GM12865 (cell line): ENCODE measurements around the gene COMP.

ENCODE experiments used
- DNase-seq: peaks from one replicate; pipeline ENCODE4 v3.0.0; 2010; ENCODE audit warnings: low read depth
- H3K4me3 ChIP-seq: 2 replicates; pipeline ENCODE4 v1.5.1; 2011; ENCODE audit warnings: mild to moderate bottlenecking, low read depth, low read length, control low read depth
- CTCF ChIP-seq: IDR thresholded peaks from 2 replicates; pipeline ENCODE4 v1.5.1; 2011; ENCODE audit warnings: low read length, control low read depth, low read depth, inconsistent platforms; ENCODE audit not compliant: insufficient read depth; ENCODE audit errors: missing control alignments

The COMP gene

DNA sequence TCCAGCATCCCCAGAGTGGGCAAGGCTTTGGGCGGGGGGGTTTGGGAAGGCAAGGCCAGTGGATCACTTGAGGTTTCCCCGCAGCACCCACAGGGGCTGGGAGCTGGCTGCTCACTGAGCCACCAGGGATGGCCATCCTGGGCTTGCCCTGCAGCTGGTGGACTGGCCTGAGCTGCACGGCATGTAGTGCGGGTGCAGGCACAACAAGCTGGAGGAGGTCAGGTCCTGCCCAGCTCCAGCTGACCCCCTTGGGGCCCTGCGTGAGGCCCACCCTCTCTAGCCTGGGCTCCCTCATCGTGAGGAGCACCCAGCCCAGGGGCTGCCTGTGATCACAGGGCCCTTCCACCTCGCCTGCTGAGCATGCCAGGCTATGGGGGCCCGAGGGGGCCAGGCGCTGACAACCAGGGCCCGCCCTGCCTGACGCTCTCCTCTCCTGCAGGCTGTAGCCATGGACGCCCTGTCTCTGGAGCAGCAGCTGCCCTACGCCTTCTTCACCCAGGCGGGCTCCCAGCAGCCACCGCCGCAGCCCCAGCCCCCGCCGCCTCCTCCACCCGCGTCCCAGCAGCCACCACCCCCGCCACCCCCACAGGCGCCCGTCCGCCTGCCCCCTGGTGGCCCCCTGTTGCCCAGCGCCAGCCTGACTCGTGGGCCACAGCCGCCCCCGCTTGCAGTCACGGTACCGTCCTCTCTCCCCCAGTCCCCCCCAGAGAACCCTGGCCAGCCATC is 22.9 kb downstream of the COMP start:
- no peak overlapping the region for H3K4me3 ChIP-seq
- TF ChIP-seq CTCF = no peak
- DNase-seq = no peak

DNA sequence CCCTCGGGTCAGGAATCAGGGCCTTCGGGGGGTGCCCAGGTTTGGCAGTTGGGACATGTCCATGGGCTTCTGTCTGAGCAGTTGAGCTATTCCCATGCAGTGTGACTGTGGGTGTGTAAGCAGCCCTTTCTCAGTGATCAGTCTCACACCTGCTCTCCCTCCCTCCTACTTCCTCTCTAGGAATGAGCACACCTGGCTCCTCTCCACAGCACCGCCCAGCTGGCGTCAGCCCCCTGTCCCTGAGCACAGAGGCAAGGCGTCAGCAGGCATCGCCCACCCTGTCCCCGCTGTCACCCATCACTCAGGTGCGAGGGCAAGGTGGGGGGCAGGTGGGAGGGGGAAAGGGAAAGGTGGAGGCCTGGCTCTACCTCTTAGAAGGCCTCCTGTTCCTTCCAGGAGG is 25.9 kb downstream of the COMP start:
- no peak overlapping the region for H3K4me3 ChIP-seq
- no peak for DNase-seq
- TF ChIP-seq CTCF = no peak

DNA sequence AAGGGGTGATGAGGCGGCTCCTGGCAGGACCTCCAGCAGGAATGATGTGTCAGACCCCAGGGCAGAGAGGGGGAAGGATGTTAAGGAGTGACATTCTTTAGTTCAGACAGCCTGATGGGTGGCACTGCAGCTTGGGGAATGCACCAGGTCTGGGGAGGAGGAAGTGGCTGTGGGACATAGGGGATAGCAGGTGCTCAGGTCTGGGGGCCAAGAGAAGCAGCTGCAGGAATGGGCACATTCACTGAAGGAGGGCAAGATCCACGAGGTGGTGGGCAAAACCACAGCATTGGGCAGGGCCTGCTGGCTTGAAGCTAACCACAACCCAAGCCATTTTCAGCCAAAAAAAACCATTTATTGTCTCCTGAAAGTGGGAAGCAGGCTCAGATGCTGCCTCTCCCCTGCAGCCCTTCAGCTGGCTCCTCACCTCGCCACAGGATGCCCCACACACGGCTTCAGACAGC is 26.5 kb downstream of the COMP start:
- no peak overlapping the region for H3K4me3 ChIP-seq
- TF ChIP-seq CTCF = no peak

DNA sequence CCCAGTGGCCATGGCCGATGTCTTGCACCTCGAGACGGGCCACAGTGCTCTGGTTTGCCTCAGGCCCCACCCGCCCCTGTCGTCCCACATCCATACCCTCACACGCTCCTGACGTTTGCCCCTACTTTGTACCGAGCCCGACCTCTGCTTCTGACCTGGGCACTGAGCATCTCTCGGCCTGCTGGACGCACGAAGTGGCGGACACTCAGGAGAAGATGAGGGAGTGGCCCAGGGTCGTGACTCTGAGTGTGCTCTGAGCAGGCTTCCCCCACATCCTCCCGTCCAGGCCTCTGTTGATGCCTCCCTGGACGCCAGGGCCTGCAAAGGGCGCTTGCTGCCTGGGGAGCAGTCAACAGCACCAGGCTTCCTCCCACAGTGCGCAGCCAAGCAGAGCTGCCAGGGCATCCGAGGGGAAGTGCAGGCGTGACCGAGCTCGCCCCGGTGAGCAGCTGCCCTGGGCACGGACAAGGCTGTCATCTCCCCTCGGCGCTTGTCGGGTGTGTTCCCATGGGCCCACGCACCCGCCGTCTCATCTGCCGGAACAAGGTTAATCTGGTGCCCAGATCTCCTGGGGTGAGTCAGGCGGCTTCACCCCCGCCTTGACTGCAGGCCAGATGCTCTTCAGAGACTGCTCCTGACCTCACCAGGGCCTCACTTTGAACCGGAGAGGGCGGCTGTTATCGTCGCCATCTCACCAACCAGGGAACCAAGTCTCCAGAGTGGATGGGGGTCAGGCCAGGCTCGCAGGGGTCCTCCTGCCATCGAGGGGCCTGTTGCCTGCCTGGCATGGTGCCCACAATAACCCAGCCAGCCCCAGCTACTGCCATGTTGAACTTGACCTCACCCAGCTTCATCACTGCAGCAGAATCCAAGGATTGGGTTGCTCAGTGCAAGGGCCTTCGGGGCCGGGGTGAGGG is 27.2 kb downstream of the COMP start:
- no peak for TF ChIP-seq CTCF
- no peak for DNase-seq
- no peak overlapping the region for H3K4me3 ChIP-seq

More for the DNA sequence above, 26.5 kb downstream of the COMP start:
- no peak for DNase-seq

GRCh38 chr19:18762125-18763023 is 28.7 kb downstream of the COMP start:
- no peak for TF ChIP-seq CTCF
- DNase-seq = no peak

DNA sequence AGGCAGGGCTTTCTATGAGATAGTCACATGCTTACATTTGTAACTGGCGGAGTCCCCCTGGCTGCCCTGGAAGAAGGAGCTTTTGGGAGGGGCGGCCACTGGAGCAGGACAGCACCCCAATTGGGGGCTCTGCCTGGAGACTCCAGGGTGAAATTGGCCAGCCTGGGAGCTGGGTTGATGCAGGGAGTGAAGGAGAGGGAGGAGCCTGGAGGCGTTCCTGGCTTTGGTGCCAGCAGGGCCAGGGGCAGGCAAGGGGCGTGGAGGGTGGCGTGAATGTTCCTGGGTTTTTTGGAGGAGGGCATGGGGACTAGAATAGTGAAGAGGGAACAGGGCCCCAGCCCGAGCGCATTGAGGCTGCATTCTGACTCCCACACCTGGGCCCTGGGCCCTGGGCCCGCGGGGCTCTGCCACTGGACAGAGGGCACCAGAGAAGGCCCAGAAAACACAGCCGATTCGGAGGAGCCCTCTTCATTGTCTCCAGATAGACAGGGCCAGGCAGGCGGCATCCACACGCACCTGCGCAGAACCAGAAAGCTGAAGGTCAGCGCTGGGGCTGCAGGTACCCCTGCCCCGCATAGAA is 29.5 kb downstream of the COMP start:
- TF ChIP-seq CTCF = no peak
- H3K4me3 ChIP-seq = no peak overlapping the region
- no peak for DNase-seq

More at GRCh38 chr19:18762125-18763023, 28.7 kb downstream of the COMP start:
- no peak overlapping the region for H3K4me3 ChIP-seq
